Myocyte (in vitro differentiated cells): ENCODE measurements around the gene KATNA1. TPM values are rescaled to one million over a fixed set of nuclear protein-coding genes. Genes with fewer than 3 reads are reported as not detected.

Experiments used
- total RNA-seq: library from RNA; depleted of rRNA; stranded (reverse); fragments of >200 nt; gene quantifications from 2 replicates; pipeline ENCODE4 v1.2.3, GENCODE V29; 2014

KATNA1 gene
- total RNA-seq, 1 donor from 2014 or later: 17.9 TPM

Other genes starting within 250 kb of the KATNA1 start
- 0.52 and 0.59 TPM in 2 replicates for gene SUMO4, start 248.5 kb downstream of the KATNA1 start, total RNA-seq
- gene ZC3H12D, start 163.7 kb downstream of the KATNA1 start, total RNA-seq: 0.05 TPM in 1 of 2 replicates, not detected in the other
- 39.4 and 41.9 TPM in 2 replicates for gene PPIL4, start 102.7 kb downstream of the KATNA1 start, total RNA-seq
- 39.8 and 42.0 TPM in 2 replicates for gene GINM1, start 82.3 kb downstream of the KATNA1 start, total RNA-seq
- 13.5 and 13.8 TPM in 2 replicates for gene LATS1, start 69.4 kb upstream of the KATNA1 start, total RNA-seq
- gene NUP43, start 97.8 kb upstream of the KATNA1 start, total RNA-seq: 33.2 and 51.5 TPM in 2 replicates
- gene PCMT1, start 101.0 kb upstream of the KATNA1 start, total RNA-seq: 114 and 213 TPM in 2 replicates
- 53.2 and 62.7 TPM in 2 replicates for gene LRP11, start 215.6 kb upstream of the KATNA1 start, total RNA-seq
- 4.1 and 6.8 TPM in 2 replicates for gene RAET1E, start 249.4 kb upstream of the KATNA1 start, total RNA-seq